GM10248 (cell line): ENCODE results near the gene LAMP2.
"Not testable (repeated sequence)": the region's sequence is repeated elsewhere in the genome, so short reads cannot be mapped to it uniquely, and the experiment has no call there.

ENCODE experiments used
- CTCF ChIA-PET: fragments of 300-600 bp; sonication (Branson Sonifier 250); formaldehyde crosslinking; extraction: SDS; loops from one replicate; lab custom pipeline; 2021; ENCODE audit warnings: antibody characterized with exemption; lab: Yijun Ruan, JAX
- POLR2A ChIA-PET: fragments of 350-650 bp; sonication (Branson Sonifier 250); formaldehyde crosslinking; extraction: SDS; loops from one replicate; lab custom pipeline; 2020; ENCODE audit warnings: antibody characterized with exemption; lab: Yijun Ruan, JAX
- DNase-seq: peaks from one replicate; pipeline ENCODE4 v3.0.0; 2012; ENCODE audit errors: extremely low spot score
- CTCF ChIP-seq: IDR thresholded peaks from 2 replicates; pipeline ENCODE4 v1.5.1; 2012; ENCODE audit warnings: mild to moderate bottlenecking, low read depth; ENCODE audit errors: extremely low read depth, missing control alignments, control extremely low read depth

The LAMP2 gene

GRCh38 chrX:120499301-120500072, 30.4 kb upstream of the LAMP2 start:
- ChIA-PET CTCF (interaction anchor here (1.2 to 1.9 kb wide), 3 partner anchors 13 to 190 kb away, joined by 3 to 4 read pairs (median 4); no protein-coding TSS in a partner anchor), POLR2A (no interaction called here)
- no peak for TF ChIP-seq CTCF
- DNase-seq, result no peak

- DNase-seq, CTCF ChIA-PET, POLR2A ChIA-PET: not testable (repeated sequence)
These were observed 21.0 kb upstream of the LAMP2 start for GRCh38 chrX:120490119-120490518.

- CTCF ChIA-PET, result interaction anchor here (1.0 to 2.0 kb wide), 6 partner anchors 9 to 40 kb away, joined by 3 to 10 read pairs (median 4); no protein-coding TSS in a partner anchor
- TF ChIP-seq CTCF, result no peak
- POLR2A ChIA-PET, result no interaction called here
- DNase-seq, result no peak
These were observed 17.7 kb upstream of the LAMP2 start for GRCh38 chrX:120486786-120487185.

GRCh38 chrX:120485638-120486520, 16.8 kb upstream of the LAMP2 start:
- DNase-seq, result peak; percentile 35
- CTCF ChIA-PET, result interaction anchor here (0.8 to 2.0 kb wide), 10 partner anchors 8 to 179 kb away, joined by 3 to 10 read pairs (median 4); no protein-coding TSS in a partner anchor
- TF ChIP-seq CTCF, result peak; percentile 40
- POLR2A ChIA-PET, result interaction anchor here (0.9 kb wide), 1 partner anchor 74 kb away, joined by 3 read pairs; the partner anchor contains the start of gene CUL4B

- TF ChIP-seq CTCF, result no peak
- DNase-seq, result no peak
- ChIA-PET POLR2A (no interaction called here), CTCF (interaction anchor here (0.9 to 1.2 kb wide), 2 partner anchors 27 to 179 kb away, joined by 4 to 5 read pairs; no protein-coding TSS in a partner anchor)
These were observed 16.2 kb upstream of the LAMP2 start for GRCh38 chrX:120485315-120485637.

- no peak for DNase-seq
- no peak for TF ChIP-seq CTCF
- POLR2A ChIA-PET, result no interaction called here
- CTCF ChIA-PET, result interaction anchor here (1.4 to 2.7 kb wide), 3 partner anchors 9 to 96 kb away, joined by 6 to 10 read pairs (median 9); no protein-coding TSS in a partner anchor
These were observed 8.4 kb upstream of the LAMP2 start for GRCh38 chrX:120477453-120477852.
